IMR-90 (cell line): ENCODE measurements around the gene PRPS2. TPM values are rescaled to one million over a fixed set of nuclear protein-coding genes. Genes with fewer than 3 reads are reported as not detected.

ENCODE experiments used
- ATAC-seq: fragments of 200-7000 bp; cut with Tn5 transposase; 2 replicates; pipeline ENCODE4 v1.9.1; 2020; ENCODE audit warnings: low read depth, mild to moderate bottlenecking, moderate library complexity
- BruUV-seq: library from RNA; stranded (reverse); fragments of 400-500 nt; replicated peaks from 2 replicates; lab custom pipeline; 2021; lab: Mats Ljungman, UMichigan
- CTCF ChIA-PET: fragments of 300-600 bp; formaldehyde crosslinking; extraction: SDS; loops from one replicate; lab custom pipeline; 2021; ENCODE audit warnings: antibody characterized with exemption; lab: Yijun Ruan, JAX
- POLR2A ChIA-PET: fragments of 300-600 bp; sonication (Branson Sonifier 250); formaldehyde crosslinking; loops from one replicate; lab custom pipeline; 2022; ENCODE audit warnings: antibody characterized with exemption; ENCODE audit not compliant: unreplicated experiment; lab: Charles Lee
- DNase-seq: peaks from one replicate; pipeline ENCODE4 v3.0.0; 2013
- H2AFZ ChIP-seq: replicated peaks from 2 replicates; pipeline ENCODE3; 2013; ENCODE audit warnings: low read length, mild to moderate bottlenecking; ENCODE audit not compliant: poor library complexity
- H2AK5ac ChIP-seq: 2 replicates; pipeline ENCODE4 v1.6.1; 2013; ENCODE audit warnings: low read depth, low read length, inconsistent platforms
- H2AK9ac ChIP-seq: replicated peaks from 2 replicates; pipeline ENCODE3; 2013; ENCODE audit warnings: mild to moderate bottlenecking, low read depth, low read length, moderate library complexity; ENCODE audit not compliant: poor library complexity
- H2BK120ac ChIP-seq: 2 replicates; pipeline ENCODE4 v1.6.1; 2013; ENCODE audit warnings: low read depth, low read length, inconsistent platforms
- H2BK15ac ChIP-seq: 3 replicates; pipeline ENCODE4 v1.6.1; 2013; ENCODE audit warnings: low read depth, low read length, inconsistent platforms
- H2BK20ac ChIP-seq: 2 replicates; pipeline ENCODE4 v1.6.1; 2013; ENCODE audit warnings: low read depth, mild to moderate bottlenecking, inconsistent platforms, low read length, moderate library complexity
- H2BK5ac ChIP-seq: 2 replicates; pipeline ENCODE4 v1.6.1; 2013; ENCODE audit warnings: mild to moderate bottlenecking, low read depth, low read length, inconsistent platforms; ENCODE audit not compliant: poor library complexity, severe bottlenecking
- H3K14ac ChIP-seq: replicated peaks from 2 replicates; pipeline ENCODE4 v1.6.1; 2013; ENCODE audit warnings: low read depth, low read length, inconsistent platforms
- H3K18ac ChIP-seq: 2 replicates; pipeline ENCODE4 v1.6.1; 2013; ENCODE audit warnings: low read depth, low read length, control low read depth
- H3K23ac ChIP-seq: 2 replicates; pipeline ENCODE4 v1.6.1; 2013; ENCODE audit warnings: low read depth, low read length, inconsistent platforms
- H3K27ac ChIP-seq: 2 replicates; pipeline ENCODE4 v1.5.1; 2013; ENCODE audit warnings: mild to moderate bottlenecking, control low read depth, low read length; ENCODE audit not compliant: insufficient read depth
- H3K27me3 ChIP-seq: 2 replicates; pipeline ENCODE4 v1.6.1; 2013; ENCODE audit warnings: low read length; ENCODE audit not compliant: control insufficient read depth, insufficient read depth
- H3K36me3 ChIP-seq: 2 replicates; pipeline ENCODE4 v1.6.1; 2013; ENCODE audit warnings: low read length, mixed read lengths; ENCODE audit not compliant: control insufficient read depth, insufficient read depth
- H3K4ac ChIP-seq: 2 replicates; pipeline ENCODE4 v1.6.1; 2013; ENCODE audit warnings: low read depth, low read length, inconsistent platforms
- H3K4me1 ChIP-seq: 2 replicates; pipeline ENCODE4 v1.6.1; 2013; ENCODE audit warnings: low read length, mixed read lengths; ENCODE audit not compliant: control insufficient read depth, insufficient read depth
- H3K4me2 ChIP-seq: 2 replicates; pipeline ENCODE4 v1.6.1; 2013; ENCODE audit warnings: low read depth, mild to moderate bottlenecking, control low read depth, low read length, moderate library complexity
- H3K4me3 ChIP-seq: 2 replicates; pipeline ENCODE4 v1.5.1; 2013; ENCODE audit warnings: low read depth, mild to moderate bottlenecking, control low read depth, low read length, moderate library complexity; ENCODE audit not compliant: insufficient read depth
- H3K56ac ChIP-seq: 2 replicates; pipeline ENCODE4 v1.6.1; 2013; ENCODE audit warnings: low read length, inconsistent platforms; ENCODE audit not compliant: insufficient read depth; ENCODE audit errors: extremely low read depth
- H3K79me1 ChIP-seq, 2 experiments: 2 replicates each; pipeline ENCODE4 v1.6.1; 2013; ENCODE audit warnings: low read length in 2 of 2, inconsistent platforms in 1 of 2, low read depth in 1 of 2
- H3K9ac ChIP-seq: 2 replicates; pipeline ENCODE4 v1.6.1; 2013; ENCODE audit warnings: low read depth, low read length, control low read depth
- H3K9me1 ChIP-seq: 2 replicates; pipeline ENCODE4 v1.6.1; 2013; ENCODE audit warnings: low read length, inconsistent platforms; ENCODE audit not compliant: insufficient read depth
- H3K9me3 ChIP-seq: 2 replicates; pipeline ENCODE4 v1.6.1; 2013; ENCODE audit warnings: low read length; ENCODE audit not compliant: control insufficient read depth, insufficient read depth
- H4K20me1 ChIP-seq: 2 replicates; pipeline ENCODE4 v1.6.1; 2013; ENCODE audit warnings: low read length, inconsistent platforms; ENCODE audit not compliant: insufficient read depth
- H4K5ac ChIP-seq: 2 replicates; pipeline ENCODE4 v1.6.1; 2013; ENCODE audit warnings: mild to moderate bottlenecking, low read depth, low read length, control low read depth
- H4K8ac ChIP-seq, 2 experiments: 2 replicates each; pipeline ENCODE4 v1.6.1; 2013; ENCODE audit warnings: low read depth in 2 of 2, low read length in 2 of 2, control low read depth in 1 of 2, inconsistent platforms in 1 of 2
- H4K91ac ChIP-seq: 2 replicates; pipeline ENCODE4 v1.6.1; 2013; ENCODE audit warnings: low read depth, low read length, inconsistent platforms; ENCODE audit not compliant: insufficient read depth
- CEBPB ChIP-seq: IDR thresholded peaks from 2 replicates; pipeline ENCODE4 v1.6.1; 2012; ENCODE audit warnings: low read depth, low read length, improper control_type of control experiment
- FOS ChIP-seq: fragments of 150-350 bp; IDR thresholded peaks from 2 replicates; pipeline ENCODE4 v1.6.1; 2016; ENCODE audit warnings: low read depth, low read length
- MXI1 ChIP-seq: IDR thresholded peaks from 2 replicates; pipeline ENCODE4 v1.6.1; 2012; ENCODE audit warnings: low read depth, mild to moderate bottlenecking, low read length, moderate library complexity, borderline replicate concordance
- NFE2L2 ChIP-seq: fragments of 150-350 bp; IDR thresholded peaks from 2 replicates; pipeline ENCODE4 v1.6.1; 2016; ENCODE audit warnings: low read depth, mild to moderate bottlenecking, low read length
- POLR2A ChIP-seq: IDR thresholded peaks from 2 replicates; pipeline ENCODE4 v1.6.1; 2012; ENCODE audit warnings: mild to moderate bottlenecking, low read depth, low read length
- RAD21 ChIP-seq: IDR thresholded peaks from 2 replicates; pipeline ENCODE4 v1.6.1; 2012; ENCODE audit warnings: low read length, improper control_type of control experiment
- RFX5 ChIP-seq: IDR thresholded peaks from 2 replicates; pipeline ENCODE4 v1.8.0; 2012; ENCODE audit warnings: low read depth, mild to moderate bottlenecking, low read length, moderate library complexity
- WGBS, 2 experiments: methylation state at CpG; one replicate each; pipeline versions ENCODE4 v1.1.5 to v1.1.7; 2013; ENCODE audit warnings: missing lambda C conversion rate in 2 of 2; ENCODE audit not compliant: insufficient read length in 1 of 2; ENCODE audit errors: extremely low coverage in 2 of 2; 5-methylcytosine and 5-hydroxymethylcytosine counted together
- dilution Hi-C: fragments of 300-500 bp; cut with HindIII; formaldehyde crosslinking; loops from one replicate; pipeline ENCODE4 v1.14.3; 2018; ENCODE audit warnings: low sequenced_read_pairs; ENCODE audit not compliant: unreplicated experiment
- in situ Hi-C: fragments of 300-500 bp; cut with MboI; formaldehyde crosslinking; loops from 3 replicates; pipeline ENCODE4 v1.14.3; 2019; ENCODE audit warnings: low sequenced_read_pairs, inconsistent platforms, mixed read lengths
- intact Hi-C: fragments of 100-400 bp; cut with micrococcal nuclease; formaldehyde crosslinking; loops from 2 replicates; pipeline ENCODE4 v1.10.0; 2022
- polyA plus RNA-seq, 3 experiments: library from polyadenylated mRNA; depleted of rRNA; stranded (reverse); fragments of >200 nt; gene quantifications; 2 replicates each; pipeline ENCODE4 v1.2.3, GENCODE V29; 2012; ENCODE audit warnings: low replicate concordance in 1 of 3
- total RNA-seq: library from RNA; depleted of rRNA; stranded (reverse); fragments of >200 nt; gene quantifications from 2 replicates; pipeline ENCODE4 v1.2.3, GENCODE V29; 2012
- TF ChIP-seq, protein P1 (sequence below): conservative IDR thresholded peaks from 2 replicates; pipeline ENCODE4 v1.5.1; 2012; ENCODE audit warnings: mild to moderate bottlenecking, low read depth, low read length, improper control_type of control experiment
- TF ChIP-seq, protein P2 (sequence below): fragments of 150-350 bp; IDR thresholded peaks from 2 replicates; pipeline ENCODE4 v1.6.1; 2017; ENCODE audit warnings: mild to moderate bottlenecking, antibody characterized with exemption, low read length, low read depth

Gene PRPS2
- total and polyA plus RNA-seq, 2 of the 4 experiments (the other 2 are of a cell fraction): 20.4 to 48.0 TPM

DNA sequence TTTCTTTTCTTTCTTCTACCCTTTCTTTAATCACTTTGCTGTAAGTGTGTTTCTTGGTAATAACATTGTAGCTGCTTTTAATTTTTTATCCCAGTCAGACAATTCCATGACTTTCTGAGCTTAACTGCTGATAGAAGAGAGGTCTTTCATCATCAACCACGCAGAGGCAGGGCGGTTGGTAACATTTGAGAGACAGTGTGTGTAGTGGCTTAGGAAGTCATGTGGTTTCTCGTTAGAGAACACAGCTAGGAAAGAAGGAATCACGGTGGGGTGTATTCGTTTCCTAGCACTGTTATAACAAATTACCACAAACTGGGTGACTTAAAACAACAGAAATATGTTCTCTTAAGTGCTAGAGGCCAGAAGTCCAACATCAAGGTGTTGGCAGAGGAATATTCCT, 11.5 kb downstream of the PRPS2 start:
- CTCF ChIA-PET: no interaction called here
- H3K27ac ChIP-seq: no peak overlapping the region
- H2BK5ac ChIP-seq: no peak overlapping the region
- dilution Hi-C loops: no loop called here
- no peak overlapping the region for H2BK20ac ChIP-seq
- no peak overlapping the region for H3K23ac ChIP-seq
- H2BK15ac ChIP-seq: no peak overlapping the region
- no peaks in the 10 kb centered on the region for H3K9me1 ChIP-seq
- H3K14ac ChIP-seq: no peak overlapping the region
- no peak overlapping the region for H3K4ac ChIP-seq
- H2AK9ac ChIP-seq: no peak overlapping the region
- DNase-seq (no peak), ATAC-seq (no peak)
- POLR2A ChIA-PET: no interaction called here
- H2AFZ ChIP-seq: no peak overlapping the region
- H4K20me1 ChIP-seq: no peaks in the 10 kb centered on the region
- TF ChIP-seq RAD21 (no peak), CEBPB (no peak), POLR2A (no peak), NFE2L2 (no peak), RFX5 (no peak), MXI1 (no peak), FOS (no peak)
- TF ChIP-seq, protein P1, sequence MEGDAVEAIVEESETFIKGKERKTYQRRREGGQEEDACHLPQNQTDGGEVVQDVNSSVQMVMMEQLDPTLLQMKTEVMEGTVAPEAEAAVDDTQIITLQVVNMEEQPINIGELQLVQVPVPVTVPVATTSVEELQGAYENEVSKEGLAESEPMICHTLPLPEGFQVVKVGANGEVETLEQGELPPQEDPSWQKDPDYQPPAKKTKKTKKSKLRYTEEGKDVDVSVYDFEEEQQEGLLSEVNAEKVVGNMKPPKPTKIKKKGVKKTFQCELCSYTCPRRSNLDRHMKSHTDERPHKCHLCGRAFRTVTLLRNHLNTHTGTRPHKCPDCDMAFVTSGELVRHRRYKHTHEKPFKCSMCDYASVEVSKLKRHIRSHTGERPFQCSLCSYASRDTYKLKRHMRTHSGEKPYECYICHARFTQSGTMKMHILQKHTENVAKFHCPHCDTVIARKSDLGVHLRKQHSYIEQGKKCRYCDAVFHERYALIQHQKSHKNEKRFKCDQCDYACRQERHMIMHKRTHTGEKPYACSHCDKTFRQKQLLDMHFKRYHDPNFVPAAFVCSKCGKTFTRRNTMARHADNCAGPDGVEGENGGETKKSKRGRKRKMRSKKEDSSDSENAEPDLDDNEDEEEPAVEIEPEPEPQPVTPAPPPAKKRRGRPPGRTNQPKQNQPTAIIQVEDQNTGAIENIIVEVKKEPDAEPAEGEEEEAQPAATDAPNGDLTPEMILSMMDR: no peak
- TF ChIP-seq, protein P2, sequence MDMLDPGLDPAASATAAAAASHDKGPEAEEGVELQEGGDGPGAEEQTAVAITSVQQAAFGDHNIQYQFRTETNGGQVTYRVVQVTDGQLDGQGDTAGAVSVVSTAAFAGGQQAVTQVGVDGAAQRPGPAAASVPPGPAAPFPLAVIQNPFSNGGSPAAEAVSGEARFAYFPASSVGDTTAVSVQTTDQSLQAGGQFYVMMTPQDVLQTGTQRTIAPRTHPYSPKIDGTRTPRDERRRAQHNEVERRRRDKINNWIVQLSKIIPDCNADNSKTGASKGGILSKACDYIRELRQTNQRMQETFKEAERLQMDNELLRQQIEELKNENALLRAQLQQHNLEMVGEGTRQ: no peak
- no peak overlapping the region for H4K5ac ChIP-seq
- no CpG with 5 or more reads among the region's 5 CpGs for WGBS, 2 experiments
- no peaks in the 10 kb centered on the region for H3K27me3 ChIP-seq
- H2AK5ac ChIP-seq: no peak overlapping the region
- no peak overlapping the region for H3K4me3 ChIP-seq
- no peak overlapping the region for H3K9ac ChIP-seq
- H3K4me1 ChIP-seq: no peaks in the 10 kb centered on the region; the same call in 1 of the 2 replicates
- no peak overlapping the region for H3K18ac ChIP-seq
- no peak overlapping the region for H3K4me2 ChIP-seq
- H3K79me1 ChIP-seq: peaks cover 0 to 8% of the 10 kb centered on the region in 2 experiments; a peak in 2 of 4 replicates
- intact Hi-C loops: no loop called here
- H3K9me3 ChIP-seq: 0 out of 2 replicates have a peak, but pooled peaks cover 2% of the 10 kb centered on the region
- no TSS peak for BruUV-seq
- no peak overlapping the region for H4K91ac ChIP-seq
- H3K36me3 ChIP-seq: no peaks in the 10 kb centered on the region; the same call in 1 of the 2 replicates
- H4K8ac ChIP-seq: no peak overlapping the region
- H2BK120ac ChIP-seq: no peak overlapping the region
- in situ Hi-C loops: loop anchor here (25.0 kb wide), 1 partner anchor 685 kb away; no protein-coding TSS in a partner anchor
- H3K56ac ChIP-seq: no peak overlapping the region
